ENCODE results near the gene CLTCL1. TPM values are rescaled to one million over a fixed set of nuclear protein-coding genes. Genes with fewer than 3 reads are reported as not detected.

CLTCL1 gene
- total and polyA plus RNA-seq, 9 of the 15 experiments (the other 6 are each of a cell fraction or from before 2014, with no cell fraction given): 1.1 to 11.7 (median 5.0) TPM

GRCh38 chr22:19201869-19202798 lies 89.4 kb downstream of the CLTCL1 start (continued):
- no peak for TF ChIP-seq CLOCK (CRISPR knock-in tag; IDR thresholded peaks at IDR 0.05; ENCODE audit: borderline replicate concordance)
- 0 out of 2 replicates have a peak, but pooled peaks have one; percentile 54 for TF ChIP-seq CEBPG (CRISPR knock-in tag; IDR thresholded peaks at IDR 0.05)
- TF ChIP-seq CEBPG (tag; conservative IDR thresholded peaks at IDR 0.05 in 1 of 2, IDR thresholded peaks at IDR 0.05 in 1 of 2): no peak
- TF ChIP-seq RUNX1 (IDR thresholded peaks at IDR 0.05; ENCODE audit: low read depth): 0 out of 2 replicates have a peak, but pooled peaks have one; percentile 35
- no peak for TF ChIP-seq FOXK1 (CRISPR knock-in tag; IDR thresholded peaks at IDR 0.05; ENCODE audit: borderline replicate concordance)
- no peak for TF ChIP-seq COPS2 (conservative IDR thresholded peaks at IDR 0.05)
- no peak for TF ChIP-seq RBM34 (IDR thresholded peaks at IDR 0.05; ENCODE audit: borderline replicate concordance, insufficient read depth, low read length)
- no peak for TF ChIP-seq ZFP1 (CRISPR knock-in tag; IDR thresholded peaks at IDR 0.05)
- TF ChIP-seq DPF2 (IDR thresholded peaks at IDR 0.05): peak; percentile 59
- 0 out of 2 replicates have a peak, but pooled peaks have one; percentile 45 for TF ChIP-seq ZNF668 (CRISPR knock-in tag; IDR thresholded peaks at IDR 0.05)
- no peak for TF ChIP-seq ATF1 (CRISPR knock-in tag; IDR thresholded peaks at IDR 0.05)
- 0 out of 2 replicates have a peak, but pooled peaks have one; percentile 3 for TF ChIP-seq ATF1 (tag; IDR thresholded peaks at IDR 0.05)
- peak; percentile 42; the same call in 1 of the 2 replicates for TF ChIP-seq ETS1 (conservative IDR thresholded peaks at IDR 0.05; ENCODE audit: control insufficient read depth, low read depth, low read length)
- peak; percentile 86; the same call in 1 of the 2 replicates for TF ChIP-seq ARID3B (CRISPR knock-in tag; IDR thresholded peaks at IDR 0.05; ENCODE audit: borderline replicate concordance)
- TF ChIP-seq MYC (IDR thresholded peaks at IDR 0.05; ENCODE audit: low read depth, low read length): peak; percentile 30; the same call in 1 of the 2 replicates
- peak; percentile 73; the same call in 1 of the 2 replicates for TF ChIP-seq MYC (CRISPR knock-in tag; IDR thresholded peaks at IDR 0.05; ENCODE audit: borderline replicate concordance, low read depth)
- no peak for TF ChIP-seq NFYB (IDR thresholded peaks at IDR 0.05; ENCODE audit: extremely low read depth, insufficient read length)
